ENCODE results near the gene SLC22A7.

The SLC22A7 gene

GRCh38 chr6:43303751-43304331, 5.8 kb downstream of the SLC22A7 start:
- no peak overlapping the region for H3K4me2 ChIP-seq (ENCODE audit: low read length, poor library complexity, severe bottlenecking)
- WGBS = 78% methylated on average over 8 of the region's 8 CpGs
- H4K8ac ChIP-seq (ENCODE audit: low read length) = no peak overlapping the region
- no peak for DNase-seq
- no peak overlapping the region for H3K4me3 ChIP-seq (ENCODE audit: insufficient read depth in 1 of 2, low read depth in 1 of 2, low read length in 2 of 2)
- H3K36me3 ChIP-seq (ENCODE audit: control insufficient read depth in 1 of 2, insufficient read depth in 2 of 2, low read depth in 1 of 2, low read length in 2 of 2) = no peaks in the 10 kb centered on the region
- H4K91ac ChIP-seq (ENCODE audit: low read length) = no peak overlapping the region
- H2BK5ac ChIP-seq (ENCODE audit: low read depth, low read length, poor library complexity, severe bottlenecking) = no peak overlapping the region
- H3K27ac ChIP-seq (ENCODE audit: low read length, poor library complexity, severe bottlenecking) = no peak overlapping the region
- no peak overlapping the region for H2BK12ac ChIP-seq (ENCODE audit: low read length in 2 of 2)
- H2AK5ac ChIP-seq (ENCODE audit: low read length, severe bottlenecking) = no peak overlapping the region
- no peak overlapping the region for H2BK120ac ChIP-seq (ENCODE audit: low read depth, low read length)
- no peak overlapping the region for H3K4ac ChIP-seq (ENCODE audit: low read depth in 1 of 2, low read length in 2 of 2)
- H3K18ac ChIP-seq (ENCODE audit: low read depth in 1 of 2, low read length in 2 of 2) = no peak overlapping the region
- H2BK15ac ChIP-seq (ENCODE audit: low read depth, poor library complexity, severe bottlenecking) = no peak overlapping the region
- peaks cover 8% of the 10 kb centered on the region for H3K4me1 ChIP-seq (ENCODE audit: control insufficient read depth, insufficient read depth, low read depth, low read length)
- peaks cover 65 to 71% of the 10 kb centered on the region in 2 experiments for H3K27me3 ChIP-seq (ENCODE audit: control insufficient read depth in 1 of 2, insufficient read depth in 1 of 2, low read length in 2 of 2)
- H3K23ac ChIP-seq (ENCODE audit: low read length in 2 of 2) = no peak overlapping the region
- H3K9ac ChIP-seq (ENCODE audit: low read length) = no peak overlapping the region
- H3K14ac ChIP-seq (ENCODE audit: low read length in 2 of 2) = no peak overlapping the region
- H2AFZ ChIP-seq (ENCODE audit: low read depth, low read length) = no peak overlapping the region
- no peaks in the 10 kb centered on the region for H3K79me1 ChIP-seq (replicated peaks; ENCODE audit: low read length, poor library complexity, severe bottlenecking)
- no peaks in the 10 kb centered on the region for H3K9me3 ChIP-seq (ENCODE audit: control insufficient read depth, low read length)

- Histone ChIP-seq H3K27me3 (ENCODE audit: control insufficient read depth in 1 of 2, insufficient read depth in 1 of 2, low read length in 2 of 2) (peaks cover 65 to 71% of the 10 kb centered on the region in 2 experiments), H3K36me3 (ENCODE audit: control insufficient read depth in 1 of 2, insufficient read depth in 2 of 2, low read depth in 1 of 2, low read length in 2 of 2) (no peaks in the 10 kb centered on the region), H2BK5ac (ENCODE audit: low read depth, low read length, poor library complexity, severe bottlenecking) (no peak overlapping the region), H4K8ac (ENCODE audit: low read length) (no peak overlapping the region), H3K14ac (ENCODE audit: low read length in 2 of 2) (no peak overlapping the region), H2AK5ac (ENCODE audit: low read length, severe bottlenecking) (no peak overlapping the region), H2BK12ac (ENCODE audit: low read length in 2 of 2) (no peak overlapping the region), H3K27ac (ENCODE audit: low read length, poor library complexity, severe bottlenecking) (no peak overlapping the region), H2BK120ac (ENCODE audit: low read depth, low read length) (no peak overlapping the region), H3K18ac (ENCODE audit: low read depth in 1 of 2, low read length in 2 of 2) (no peak overlapping the region), H3K4me1 (ENCODE audit: control insufficient read depth, insufficient read depth, low read depth, low read length) (peaks cover 8% of the 10 kb centered on the region), H3K4me3 (ENCODE audit: insufficient read depth in 1 of 2, low read depth in 1 of 2, low read length in 2 of 2) (no peak overlapping the region), H3K79me1 (replicated peaks; ENCODE audit: low read length, poor library complexity, severe bottlenecking) (no peaks in the 10 kb centered on the region), H3K4ac (ENCODE audit: low read depth in 1 of 2, low read length in 2 of 2) (no peak overlapping the region), H3K9me3 (ENCODE audit: control insufficient read depth, low read length) (no peaks in the 10 kb centered on the region), H2AFZ (ENCODE audit: low read depth, low read length) (no peak overlapping the region), H2BK15ac (ENCODE audit: low read depth, poor library complexity, severe bottlenecking) (no peak overlapping the region), H4K91ac (ENCODE audit: low read length) (no peak overlapping the region), H3K23ac (ENCODE audit: low read length in 2 of 2) (no peak overlapping the region), H3K9ac (ENCODE audit: low read length) (no peak overlapping the region), H3K4me2 (ENCODE audit: low read length, poor library complexity, severe bottlenecking) (no peak overlapping the region)
- DNase-seq = no peak
- 66% methylated on average over 3 of the region's 3 CpGs for WGBS
Measured at GRCh38 chr6:43304361-43304760, 6.3 kb downstream of the SLC22A7 start.

GRCh38 chr6:43304882-43305281, 6.8 kb downstream of the SLC22A7 start:
- Histone ChIP-seq H3K4me3 (ENCODE audit: insufficient read depth in 1 of 2, low read depth in 1 of 2, low read length in 2 of 2) (no peak overlapping the region), H3K4ac (ENCODE audit: low read depth in 1 of 2, low read length in 2 of 2) (no peak overlapping the region), H3K14ac (ENCODE audit: low read length in 2 of 2) (no peak overlapping the region), H4K91ac (ENCODE audit: low read length) (no peak overlapping the region), H3K27me3 (ENCODE audit: control insufficient read depth in 1 of 2, insufficient read depth in 1 of 2, low read length in 2 of 2) (peaks cover 61 to 68% of the 10 kb centered on the region in 2 experiments), H3K79me1 (replicated peaks; ENCODE audit: low read length, poor library complexity, severe bottlenecking) (no peaks in the 10 kb centered on the region), H3K27ac (ENCODE audit: low read length, poor library complexity, severe bottlenecking) (no peak overlapping the region), H3K9me3 (ENCODE audit: control insufficient read depth, low read length) (no peaks in the 10 kb centered on the region), H2BK15ac (ENCODE audit: low read depth, poor library complexity, severe bottlenecking) (no peak overlapping the region), H4K8ac (ENCODE audit: low read length) (no peak overlapping the region), H3K9ac (ENCODE audit: low read length) (no peak overlapping the region), H2BK12ac (ENCODE audit: low read length in 2 of 2) (no peak overlapping the region), H2AFZ (ENCODE audit: low read depth, low read length) (no peak overlapping the region), H2AK5ac (ENCODE audit: low read length, severe bottlenecking) (no peak overlapping the region), H2BK5ac (ENCODE audit: low read depth, low read length, poor library complexity, severe bottlenecking) (no peak overlapping the region), H3K4me1 (ENCODE audit: control insufficient read depth, insufficient read depth, low read depth, low read length) (peaks cover 8% of the 10 kb centered on the region), H3K4me2 (ENCODE audit: low read length, poor library complexity, severe bottlenecking) (no peak overlapping the region), H3K36me3 (ENCODE audit: control insufficient read depth in 1 of 2, insufficient read depth in 2 of 2, low read depth in 1 of 2, low read length in 2 of 2) (no peaks in the 10 kb centered on the region), H3K23ac (ENCODE audit: low read length in 2 of 2) (no peak overlapping the region), H2BK120ac (ENCODE audit: low read depth, low read length) (no peak overlapping the region), H3K18ac (ENCODE audit: low read depth in 1 of 2, low read length in 2 of 2) (no peak overlapping the region)
- 73% methylated on average over 2 of the region's 2 CpGs for WGBS
- no peak for DNase-seq

- Histone ChIP-seq H3K27ac (ENCODE audit: low read length, poor library complexity, severe bottlenecking) (no peak overlapping the region), H3K36me3 (ENCODE audit: control insufficient read depth in 1 of 2, insufficient read depth in 2 of 2, low read depth in 1 of 2, low read length in 2 of 2) (no peaks in the 10 kb centered on the region), H3K14ac (ENCODE audit: low read length in 2 of 2) (no peak overlapping the region), H3K9ac (ENCODE audit: low read length) (no peak overlapping the region), H3K4me1 (ENCODE audit: control insufficient read depth, insufficient read depth, low read depth, low read length) (peaks cover 8% of the 10 kb centered on the region), H3K9me3 (ENCODE audit: control insufficient read depth, low read length) (no peaks in the 10 kb centered on the region), H4K8ac (ENCODE audit: low read length) (no peak overlapping the region), H3K79me1 (replicated peaks; ENCODE audit: low read length, poor library complexity, severe bottlenecking) (no peaks in the 10 kb centered on the region), H3K4me2 (ENCODE audit: low read length, poor library complexity, severe bottlenecking) (no peak overlapping the region), H3K18ac (ENCODE audit: low read depth in 1 of 2, low read length in 2 of 2) (no peak overlapping the region), H2BK120ac (ENCODE audit: low read depth, low read length) (no peak overlapping the region), H2AK5ac (ENCODE audit: low read length, severe bottlenecking) (no peak overlapping the region), H2BK5ac (ENCODE audit: low read depth, low read length, poor library complexity, severe bottlenecking) (no peak overlapping the region), H2AFZ (ENCODE audit: low read depth, low read length) (no peak overlapping the region), H2BK12ac (ENCODE audit: low read length in 2 of 2) (no peak overlapping the region), H2BK15ac (ENCODE audit: low read depth, poor library complexity, severe bottlenecking) (no peak overlapping the region), H3K4ac (ENCODE audit: low read depth in 1 of 2, low read length in 2 of 2) (no peak overlapping the region), H3K27me3 (ENCODE audit: control insufficient read depth in 1 of 2, insufficient read depth in 1 of 2, low read length in 2 of 2) (peaks cover 52 to 56% of the 10 kb centered on the region in 2 experiments), H4K91ac (ENCODE audit: low read length) (no peak overlapping the region), H3K4me3 (ENCODE audit: insufficient read depth in 1 of 2, low read depth in 1 of 2, low read length in 2 of 2) (no peak overlapping the region), H3K23ac (ENCODE audit: low read length in 2 of 2) (no peak overlapping the region)
- WGBS = 83% methylated on average over 7 of the region's 7 CpGs
- no peak for DNase-seq
Measured at GRCh38 chr6:43306086-43306485, 8.0 kb downstream of the SLC22A7 start.
